Measurements from ENCODE around the gene SSNA1.

SSNA1 gene

GRCh38 chr9:137222190-137223077, 34.0 kb downstream of the SSNA1 start, which contains the start of gene RNF208:
RNF208 (minus strand) TSS chr9:137222240; CDS start chr9:137221212, 1,028 bp downstream.
- no peak for DNase-seq

- peak; percentile 95 to 97 for DNase-seq
These were observed 34.8 kb downstream of the SSNA1 start for GRCh38 chr9:137223078-137223970.

GRCh38 chr9:137224830-137225694, 36.6 kb downstream of the SSNA1 start, which contains the start of gene CYSRT1:
CYSRT1 (plus strand) TSS chr9:137225174; CDS start chr9:137225622, 448 bp downstream.
- no peak for DNase-seq

- no peak for DNase-seq
These were observed 37.3 kb downstream of the SSNA1 start for GRCh38 chr9:137225699-137226331.

GRCh38 chr9:137226338-137227053, 38.0 kb downstream of the SSNA1 start:
- peak in 1 of 2 experiments; percentile 27 for DNase-seq

- DNase-seq = peak in 1 of 2 experiments; percentile 72
These were observed 38.8 kb downstream of the SSNA1 start, which contains the start of gene RNF224 for GRCh38 chr9:137227054-137227852. RNF224 (plus strand) TSS chr9:137227502; CDS start chr9:137228336, 834 bp downstream.

GRCh38 chr9:137227853-137228505, 39.5 kb downstream of the SSNA1 start:
- no peak for DNase-seq

GRCh38 chr9:137228506-137228967, 40.1 kb downstream of the SSNA1 start:
- no peak for DNase-seq

GRCh38 chr9:137228968-137229896, 40.8 kb downstream of the SSNA1 start:
- DNase-seq = no peak

GRCh38 chr9:137229903-137230704, 41.6 kb downstream of the SSNA1 start:
- DNase-seq = no peak

- no peak for DNase-seq
These were observed 42.4 kb downstream of the SSNA1 start, which contains the start of gene SLC34A3 for GRCh38 chr9:137230705-137231371. SLC34A3 (plus strand) TSS chr9:137230901; CDS start chr9:137231703, 802 bp downstream.

- DNase-seq = no peak
These were observed 43.0 kb downstream of the SSNA1 start for GRCh38 chr9:137231372-137232039.

- no peak for DNase-seq
These were observed 43.6 kb downstream of the SSNA1 start for GRCh38 chr9:137232101-137232500.

GRCh38 chr9:137232510-137232909, 44.0 kb downstream of the SSNA1 start:
- DNase-seq = no peak

- DNase-seq = no peak
These were observed 44.9 kb downstream of the SSNA1 start for GRCh38 chr9:137233143-137233980.
